HEK293T (cell line): ENCODE results near the gene AMER3.

ENCODE experiments used
- CTCF ChIA-PET: fragments of 350-600 bp; formaldehyde crosslinking; extraction: SDS; loops from one replicate; lab custom pipeline; 2021; ENCODE audit warnings: antibody characterized with exemption, inconsistent platforms; lab: Yijun Ruan, JAX
- POLR2A ChIA-PET: fragments of 350-600 bp; formaldehyde crosslinking; extraction: SDS; loops from one replicate; lab custom pipeline; 2020; ENCODE audit warnings: antibody characterized with exemption, inconsistent platforms; lab: Yijun Ruan, JAX
- DNase-seq: peaks from one replicate; pipeline ENCODE4 v3.0.0; 2012; ENCODE audit warnings: mixed read lengths; ENCODE audit errors: extremely low spot score
- ARNT ChIP-seq: fragments of 450-650 bp; IDR thresholded peaks from 2 replicates; pipeline ENCODE4 v1.6.1; 2017; ENCODE audit warnings: mild to moderate bottlenecking
- BHLHE40 ChIP-seq: fragments of 450-650 bp; IDR thresholded peaks from 2 replicates; pipeline ENCODE4 v1.6.1; 2016; ENCODE audit warnings: mild to moderate bottlenecking, moderate library complexity, borderline replicate concordance
- CTBP1 ChIP-seq: fragments of 450-650 bp; IDR thresholded peaks from 2 replicates; pipeline ENCODE4 v1.6.1; 2016; ENCODE audit warnings: borderline replicate concordance
- ELF4 ChIP-seq: fragments of 450-650 bp; IDR thresholded peaks from 2 replicates; pipeline ENCODE4 v1.6.1; 2017; ENCODE audit warnings: antibody characterized with exemption
- FOXA1 ChIP-seq: fragments of 450-650 bp; IDR thresholded peaks from 2 replicates; pipeline ENCODE4 v1.6.1; 2016; ENCODE audit warnings: mild to moderate bottlenecking
- FOXK2 ChIP-seq: fragments of 450-650 bp; IDR thresholded peaks from 2 replicates; pipeline ENCODE4 v1.6.1; 2016; ENCODE audit warnings: mild to moderate bottlenecking
- FOXM1 ChIP-seq: fragments of 450-650 bp; IDR thresholded peaks from 2 replicates; pipeline ENCODE4 v1.6.1; 2017; ENCODE audit warnings: mild to moderate bottlenecking, borderline replicate concordance
- HDGF ChIP-seq: fragments of 450-650 bp; IDR thresholded peaks from 2 replicates; pipeline ENCODE4 v1.6.1; 2017; ENCODE audit warnings: antibody characterized with exemption, borderline replicate concordance
- L3MBTL2 ChIP-seq: fragments of 450-650 bp; conservative IDR thresholded peaks from 2 replicates; pipeline ENCODE4 v1.6.1; 2016; ENCODE audit warnings: mild to moderate bottlenecking
- LEF1 ChIP-seq: fragments of 450-650 bp; IDR thresholded peaks from 2 replicates; pipeline ENCODE4 v1.6.1; 2017; ENCODE audit warnings: mild to moderate bottlenecking, borderline replicate concordance
- NFRKB ChIP-seq: fragments of 450-650 bp; IDR thresholded peaks from 2 replicates; pipeline ENCODE4 v1.6.1; 2016; ENCODE audit warnings: mild to moderate bottlenecking, moderate library complexity
- SP1 ChIP-seq: fragments of 450-650 bp; IDR thresholded peaks from 2 replicates; pipeline ENCODE4 v1.6.1; 2017
- SUZ12 ChIP-seq: fragments of 450-650 bp; IDR thresholded peaks from 2 replicates; pipeline ENCODE4 v1.6.1; 2016; ENCODE audit warnings: mild to moderate bottlenecking
- TARDBP ChIP-seq: fragments of 450-650 bp; IDR thresholded peaks from 2 replicates; pipeline ENCODE4 v1.6.1; 2016
- ZNF384 ChIP-seq: fragments of 450-650 bp; IDR thresholded peaks from 2 replicates; pipeline ENCODE4 v1.6.1; 2016
- TF ChIP-seq, protein P1 (sequence below): fragments of 450-650 bp; IDR thresholded peaks from 2 replicates; pipeline ENCODE4 v1.6.1; 2016

Gene AMER3

DNA sequence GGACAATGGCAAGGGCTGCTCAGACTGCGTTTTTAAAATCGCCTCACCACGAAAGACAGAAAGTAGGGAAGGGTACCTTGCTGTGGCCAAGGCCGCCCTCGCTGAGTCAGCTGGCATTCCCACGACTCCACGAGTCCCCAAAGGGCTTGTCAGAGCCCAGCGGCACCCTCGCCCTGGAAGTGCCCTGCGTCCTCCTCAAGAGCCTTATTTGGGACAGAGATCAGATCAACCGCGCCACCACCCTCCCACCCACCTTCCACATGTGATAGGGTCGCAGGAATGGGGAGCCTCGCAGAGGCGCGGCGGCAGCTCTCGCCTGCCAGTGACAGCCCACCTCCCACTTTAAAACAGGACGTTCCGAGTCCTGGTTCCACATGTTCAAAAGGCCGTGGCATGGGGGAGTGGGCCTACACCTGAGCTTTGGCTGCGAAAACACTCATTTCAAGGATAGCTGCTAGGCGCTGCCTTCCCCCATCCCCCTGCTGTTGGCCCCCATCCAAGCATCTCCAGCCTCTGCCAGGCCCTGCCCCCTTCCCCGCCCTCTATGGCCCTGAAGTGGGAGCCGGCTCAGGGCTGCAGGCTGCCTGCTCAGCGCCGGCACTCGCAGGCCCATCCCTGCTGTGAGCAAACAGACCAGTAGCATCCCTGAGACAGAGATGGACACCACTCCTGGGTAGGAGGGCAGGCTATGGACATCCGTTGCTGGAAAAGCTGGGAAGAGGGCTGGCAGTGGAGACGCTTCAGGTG lies 43.3 kb downstream of the AMER3 start:
- DNase-seq = no peak
- TF ChIP-seq FOXA1 = no peak
- no peak for TF ChIP-seq SP1
- no peak for TF ChIP-seq ZNF384
- no peak for TF ChIP-seq CTBP1
- TF ChIP-seq LEF1 = no peak
- TF ChIP-seq, protein P1, sequence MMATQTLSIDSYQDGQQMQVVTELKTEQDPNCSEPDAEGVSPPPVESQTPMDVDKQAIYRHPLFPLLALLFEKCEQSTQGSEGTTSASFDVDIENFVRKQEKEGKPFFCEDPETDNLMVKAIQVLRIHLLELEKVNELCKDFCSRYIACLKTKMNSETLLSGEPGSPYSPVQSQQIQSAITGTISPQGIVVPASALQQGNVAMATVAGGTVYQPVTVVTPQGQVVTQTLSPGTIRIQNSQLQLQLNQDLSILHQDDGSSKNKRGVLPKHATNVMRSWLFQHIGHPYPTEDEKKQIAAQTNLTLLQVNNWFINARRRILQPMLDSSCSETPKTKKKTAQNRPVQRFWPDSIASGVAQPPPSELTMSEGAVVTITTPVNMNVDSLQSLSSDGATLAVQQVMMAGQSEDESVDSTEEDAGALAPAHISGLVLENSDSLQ = no peak
- TF ChIP-seq BHLHE40 = no peak
- no peak for TF ChIP-seq ARNT
- ChIA-PET POLR2A (no interaction called here), CTCF (interaction anchor here (0.6 to 1.8 kb wide), 6 partner anchors 18 to 168 kb away, joined by 3 to 12 read pairs (median 4); no protein-coding TSS in a partner anchor)

DNA sequence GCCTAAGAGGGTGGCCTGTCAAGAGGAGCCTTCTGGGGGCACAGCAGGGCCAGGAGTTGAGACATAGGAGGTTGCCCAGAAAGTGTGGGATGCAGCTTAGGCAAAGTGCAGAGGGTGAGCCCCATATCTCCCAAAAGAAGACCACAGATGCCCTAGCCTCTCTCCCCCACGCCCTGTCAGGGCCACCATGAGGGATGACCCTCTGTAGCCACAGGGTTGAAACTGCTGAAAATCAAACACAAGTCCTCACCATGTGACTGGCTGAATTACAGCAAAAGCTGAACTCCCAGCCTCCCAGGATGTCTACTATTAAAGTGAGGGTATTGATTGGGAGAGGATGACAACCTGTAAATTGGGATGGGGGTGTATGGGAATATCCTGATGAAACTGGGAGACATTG lies 44.0 kb downstream of the AMER3 start:
- no peak for TF ChIP-seq FOXM1
- no peak for TF ChIP-seq FOXA1
- no peak for TF ChIP-seq NFRKB
- TF ChIP-seq SUZ12 = no peak
- no peak for TF ChIP-seq ARNT
- no peak for TF ChIP-seq ELF4
- no peak for TF ChIP-seq FOXK2
- TF ChIP-seq, protein P1 = no peak
- no peak for TF ChIP-seq TARDBP
- TF ChIP-seq BHLHE40 = no peak
- TF ChIP-seq ZNF384 = no peak
- no peak for TF ChIP-seq HDGF
- no peak for TF ChIP-seq L3MBTL2
- no peak for TF ChIP-seq LEF1
- TF ChIP-seq CTBP1 = no peak
- TF ChIP-seq SP1 = no peak
- DNase-seq = no peak
- POLR2A ChIA-PET = no interaction called here
- CTCF ChIA-PET = interaction anchor here (0.6 to 1.5 kb wide), 2 partner anchors 73 to 74 kb away, joined by 3 to 5 read pairs; no protein-coding TSS in a partner anchor

DNA sequence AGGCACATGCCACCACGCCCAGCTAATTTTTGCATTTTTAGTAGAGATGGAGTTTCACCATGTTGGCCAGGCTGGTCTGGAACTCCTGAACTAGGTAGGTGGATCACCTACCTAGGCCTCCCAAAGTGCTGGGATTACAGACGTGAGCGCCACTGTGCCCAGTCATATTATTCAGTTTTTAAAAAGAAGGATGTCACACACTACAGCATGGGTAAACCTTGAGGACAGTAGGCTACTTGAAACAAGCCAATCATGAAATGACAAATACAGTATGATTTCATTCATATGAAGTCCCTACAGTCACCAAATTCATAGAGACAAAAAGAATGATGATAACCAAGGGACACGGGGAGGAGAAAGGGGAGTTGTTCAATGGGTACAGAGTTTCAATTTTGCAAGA lies 50.3 kb downstream of the AMER3 start:
- TF ChIP-seq SUZ12 (no peak), ARNT (no peak), HDGF (no peak), L3MBTL2 (no peak), FOXM1 (no peak), BHLHE40 (no peak), NFRKB (no peak), TARDBP (no peak), FOXK2 (no peak), ZNF384 (no peak), LEF1 (no peak), ELF4 (no peak)
- DNase-seq = no peak
- ChIA-PET POLR2A (no interaction called here), CTCF (no interaction called here)

DNA sequence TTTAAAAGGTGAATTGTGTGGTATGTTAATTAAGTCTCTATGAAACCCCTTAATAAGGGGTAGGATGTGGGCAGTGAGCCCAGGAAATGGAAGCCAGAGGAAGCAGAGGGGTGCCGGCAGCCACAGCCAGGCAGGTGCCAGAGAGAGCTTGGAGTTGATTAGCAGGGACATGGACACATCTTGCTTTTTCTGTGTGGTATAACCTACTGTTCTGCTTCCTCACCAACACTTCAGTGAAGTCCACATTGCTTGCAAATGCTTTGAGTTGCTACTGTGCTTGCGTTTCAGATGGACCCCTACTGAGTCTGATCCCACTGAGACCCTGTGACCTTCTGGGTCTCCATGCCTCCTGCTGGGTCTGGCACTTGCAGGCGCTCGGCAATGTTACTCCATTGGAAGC lies 51.0 kb downstream of the AMER3 start:
- ChIA-PET POLR2A (no interaction called here), CTCF (no interaction called here)
- no peak for DNase-seq
- TF ChIP-seq, protein P1 = no peak
- TF ChIP-seq HDGF (no peak), ELF4 (no peak), TARDBP (no peak), ZNF384 (no peak), SP1 (no peak)

- CTCF ChIA-PET = no interaction called here
- TF ChIP-seq BHLHE40 = no peak
- TF ChIP-seq FOXA1 = no peak
- no peak for TF ChIP-seq ELF4
- no peak for TF ChIP-seq ARNT
- no peak for TF ChIP-seq NFRKB
- no peak for TF ChIP-seq TARDBP
- no peak for TF ChIP-seq SP1
- POLR2A ChIA-PET = no interaction called here
- no peak for DNase-seq
Measured at GRCh38 chr2:130807659-130808385, 52.5 kb downstream of the AMER3 start.

DNA sequence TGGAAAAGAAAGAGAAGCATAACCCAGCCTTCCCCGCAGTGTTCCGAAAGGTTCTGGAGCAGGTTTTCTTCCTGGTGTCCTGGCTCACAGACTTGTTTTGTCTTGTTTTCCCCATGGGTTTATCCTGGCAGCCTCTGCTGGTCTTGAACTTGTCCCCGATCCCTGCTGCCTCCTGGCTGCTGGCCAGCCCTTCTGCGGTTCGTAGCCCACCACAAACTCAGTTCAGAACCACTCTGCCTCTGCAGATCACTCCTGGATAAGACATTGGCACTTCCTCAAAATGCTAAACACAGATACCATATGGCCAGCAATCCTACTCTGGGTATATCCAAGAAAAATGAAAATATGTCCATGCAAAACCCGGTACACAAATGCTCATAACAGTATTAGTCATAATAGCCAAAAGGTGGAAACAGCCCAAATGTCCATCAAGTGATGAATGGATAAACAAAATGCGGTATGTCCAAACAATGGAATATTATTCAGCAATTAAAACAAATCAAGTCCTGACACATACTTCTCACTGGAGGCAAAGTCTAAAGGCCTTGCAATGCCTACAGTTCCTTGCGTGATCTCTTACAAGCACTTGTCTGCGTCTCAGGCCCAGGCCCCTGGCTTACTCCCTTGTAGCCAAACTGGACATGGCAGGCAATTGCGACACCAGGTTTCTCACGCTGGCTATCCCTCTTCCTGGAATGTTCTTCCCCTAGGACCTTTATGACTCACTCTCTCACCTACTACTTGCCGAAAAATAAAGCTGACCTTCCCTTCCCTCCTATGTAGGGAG lies 53.3 kb downstream of the AMER3 start:
- CTCF ChIA-PET = no interaction called here
- POLR2A ChIA-PET = no interaction called here
- TF ChIP-seq SP1 = no peak
- TF ChIP-seq ARNT = no peak
- TF ChIP-seq HDGF = no peak
- TF ChIP-seq NFRKB = no peak
- no peak for TF ChIP-seq FOXK2
- no peak for TF ChIP-seq ELF4
- TF ChIP-seq FOXA1 = no peak
- TF ChIP-seq L3MBTL2 = no peak
- TF ChIP-seq CTBP1 = no peak
- TF ChIP-seq TARDBP = no peak
- TF ChIP-seq BHLHE40 = no peak
- DNase-seq = no peak
